DMS 273 (cell line): ENCODE measurements around the gene NAALADL2.
A peak's percentile ranks its signal among the peaks of the same experiment; 100 is the strongest.
"Not testable (repeated sequence)": the region's sequence is repeated elsewhere in the genome, so short reads cannot be mapped to it uniquely, and the experiment has no call there.

Experiments
- DNase-seq: peaks from one replicate; lab custom pipeline; 2025; ENCODE audit not compliant: unreplicated experiment; lab: John Stamatoyannopoulos, UW

The NAALADL2 gene

GRCh38 chr3:175127075-175127662 is 268.0 kb downstream of the NAALADL2 start:
- DNase-seq: no peak

- no peak for DNase-seq
These were observed 270.0 kb downstream of the NAALADL2 start for GRCh38 chr3:175129126-175129525.

- no peak for DNase-seq
These were observed 270.4 kb downstream of the NAALADL2 start for GRCh38 chr3:175129571-175129970.

GRCh38 chr3:175131866-175132265 is 272.7 kb downstream of the NAALADL2 start:
- not testable (repeated sequence) for DNase-seq

GRCh38 chr3:175132706-175133105 is 273.6 kb downstream of the NAALADL2 start:
- DNase-seq: not testable (repeated sequence)

GRCh38 chr3:175144368-175144767 is 285.2 kb downstream of the NAALADL2 start:
- DNase-seq: no peak

GRCh38 chr3:175146258-175146657 is 287.1 kb downstream of the NAALADL2 start:
- peak; percentile 36 for DNase-seq

GRCh38 chr3:175149675-175150074 is 290.5 kb downstream of the NAALADL2 start:
- peak; percentile 99 for DNase-seq

- DNase-seq: peak; percentile 25
These were observed 291.8 kb downstream of the NAALADL2 start for GRCh38 chr3:175150812-175151401.

- DNase-seq: no peak
These were observed 294.5 kb downstream of the NAALADL2 start for GRCh38 chr3:175153595-175153994.

GRCh38 chr3:175155172-175155571 is 296.0 kb downstream of the NAALADL2 start:
- no peak for DNase-seq

- DNase-seq: no peak
These were observed 300.1 kb downstream of the NAALADL2 start for GRCh38 chr3:175159202-175159601.

GRCh38 chr3:175161291-175161690 is 302.2 kb downstream of the NAALADL2 start:
- no peak for DNase-seq

- DNase-seq: no peak
These were observed 304.6 kb downstream of the NAALADL2 start for GRCh38 chr3:175163686-175164085.

- not testable (repeated sequence) for DNase-seq
These were observed 314.0 kb downstream of the NAALADL2 start for GRCh38 chr3:175173117-175173516.

- no peak for DNase-seq
These were observed 317.4 kb downstream of the NAALADL2 start for GRCh38 chr3:175176556-175176955.

GRCh38 chr3:175179055-175179454 is 319.9 kb downstream of the NAALADL2 start:
- no peak for DNase-seq

GRCh38 chr3:175184392-175184791 is 325.3 kb downstream of the NAALADL2 start:
- no peak for DNase-seq

GRCh38 chr3:175185903-175186302 is 326.8 kb downstream of the NAALADL2 start:
- DNase-seq: no peak

- no peak for DNase-seq
These were observed 327.4 kb downstream of the NAALADL2 start for GRCh38 chr3:175186511-175186910.

GRCh38 chr3:175187586-175187985 is 328.5 kb downstream of the NAALADL2 start:
- DNase-seq: no peak

- no peak for DNase-seq
These were observed 333.4 kb downstream of the NAALADL2 start for GRCh38 chr3:175192536-175192935.
